Measurements from ENCODE around the gene RSPH6A. TPM values are rescaled to one million over a fixed set of nuclear protein-coding genes. Genes with fewer than 3 reads are reported as not detected.

RSPH6A gene
- total RNA-seq, 4 donors from 2014 or later, result 0.54 to 3.3 TPM; not detected in 2

- Histone ChIP-seq H3K4me1 (no peaks in the 10 kb centered on the region), H3K27ac (no peak overlapping the region), H3K9me3 (no peaks in the 10 kb centered on the region), H3K27me3 (no peaks in the 10 kb centered on the region), H3K4me3 (no peak overlapping the region), H3K36me3 (peaks cover 0 to 86% (median 0%) of the 10 kb centered on the region in 3 donors)
- TF ChIP-seq CTCF (IDR thresholded peaks at IDR 0.05) (no peak), POLR2A (IDR thresholded peaks at IDR 0.05) (no peak)
- no peak for DNase-seq
These were observed 8.9 kb upstream of the RSPH6A start for GRCh38 chr19:45824041-45824471.

- no peak overlapping the region for H3K4me3 ChIP-seq
- H3K36me3 ChIP-seq, result peaks cover 0 to 83% (median 0%) of the 10 kb centered on the region in 3 donors
- no peak for DNase-seq
- no peaks in the 10 kb centered on the region for H3K4me1 ChIP-seq
- H3K27me3 ChIP-seq, result no peaks in the 10 kb centered on the region
- no peak for TF ChIP-seq POLR2A (IDR thresholded peaks at IDR 0.05)
- no peak for TF ChIP-seq CTCF (IDR thresholded peaks at IDR 0.05)
- H3K9me3 ChIP-seq, result no peaks in the 10 kb centered on the region
- H3K27ac ChIP-seq, result no peak overlapping the region
These were observed 8.1 kb upstream of the RSPH6A start for GRCh38 chr19:45823182-45823581.

DNA sequence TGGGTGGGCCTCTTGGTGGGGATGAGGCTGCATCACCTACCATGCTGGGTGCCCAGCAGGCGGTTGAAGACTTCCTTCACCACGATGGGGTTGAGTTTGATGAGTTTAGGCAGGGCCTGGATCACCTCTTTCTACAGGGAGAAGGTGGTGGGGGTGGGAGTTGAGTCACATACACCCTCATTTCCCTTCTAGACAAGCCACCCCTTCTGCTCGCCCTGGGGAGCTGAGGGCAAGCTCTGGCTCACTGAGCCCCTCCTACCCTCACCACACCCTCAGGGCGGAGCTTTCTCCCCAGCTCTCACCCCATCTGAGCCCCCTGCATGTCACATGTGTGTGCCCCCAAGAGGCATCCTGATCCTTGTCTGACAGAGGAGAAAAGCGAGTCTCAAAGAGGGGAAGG is 7.6 kb upstream of the RSPH6A start:
- Histone ChIP-seq H3K27ac (no peak overlapping the region), H3K4me1 (no peaks in the 10 kb centered on the region), H3K27me3 (no peaks in the 10 kb centered on the region), H3K9me3 (no peaks in the 10 kb centered on the region), H3K4me3 (no peak overlapping the region), H3K36me3 (peaks cover 0 to 79% (median 0%) of the 10 kb centered on the region in 3 donors)
- DNase-seq, result no peak
- TF ChIP-seq POLR2A (IDR thresholded peaks at IDR 0.05), result no peak
- TF ChIP-seq CTCF (IDR thresholded peaks at IDR 0.05), result no peak

- H3K27me3 ChIP-seq, result no peaks in the 10 kb centered on the region
- TF ChIP-seq CTCF (IDR thresholded peaks at IDR 0.05), result no peak
- no peak for TF ChIP-seq POLR2A (IDR thresholded peaks at IDR 0.05)
- DNase-seq, result no peak
- no peaks in the 10 kb centered on the region for H3K9me3 ChIP-seq
- peaks cover 0 to 67% (median 0%) of the 10 kb centered on the region in 3 donors for H3K36me3 ChIP-seq
- H3K4me1 ChIP-seq, result peaks cover 0 to 5% (median 0%) of the 10 kb centered on the region in 4 donors
- no peak overlapping the region for H3K4me3 ChIP-seq
- no peak overlapping the region for H3K27ac ChIP-seq
These were observed 6.5 kb upstream of the RSPH6A start for GRCh38 chr19:45821570-45821969.

- DNase-seq, result no peak
- no peak for TF ChIP-seq POLR2A (IDR thresholded peaks at IDR 0.05)
- no peak for TF ChIP-seq CTCF (IDR thresholded peaks at IDR 0.05)
- Histone ChIP-seq H3K36me3 (peaks cover 0 to 63% (median 0%) of the 10 kb centered on the region in 3 donors), H3K27ac (no peak overlapping the region), H3K27me3 (no peaks in the 10 kb centered on the region), H3K4me3 (no peak overlapping the region), H3K9me3 (no peaks in the 10 kb centered on the region), H3K4me1 (peaks cover 0 to 6% (median 0%) of the 10 kb centered on the region in 4 donors)
These were observed 6.0 kb upstream of the RSPH6A start for GRCh38 chr19:45821103-45821521.
